ENCODE results near the gene ARHGEF19. TPM values are rescaled to one million over a fixed set of nuclear protein-coding genes. Genes with fewer than 3 reads are reported as not detected.

The ARHGEF19 gene
- total RNA-seq (15.9 and 21.0 TPM in 2 replicates), polyA plus RNA-seq (24.7 and 24.8 TPM in 2 replicates)

- peak within 1 kb of the TSS; percentile 74 for H3K4me2 ChIP-seq
- H3K27ac ChIP-seq, result no peak within 1 kb of the TSS
Measured at GRCh38 chr1:16212251-16212961, at the start of gene ARHGEF19. Gene ARHGEF19, minus strand, starts transcription at chr1:16212652. Its CDS starts 3,598 bp downstream, at chr1:16209054.

DNA sequence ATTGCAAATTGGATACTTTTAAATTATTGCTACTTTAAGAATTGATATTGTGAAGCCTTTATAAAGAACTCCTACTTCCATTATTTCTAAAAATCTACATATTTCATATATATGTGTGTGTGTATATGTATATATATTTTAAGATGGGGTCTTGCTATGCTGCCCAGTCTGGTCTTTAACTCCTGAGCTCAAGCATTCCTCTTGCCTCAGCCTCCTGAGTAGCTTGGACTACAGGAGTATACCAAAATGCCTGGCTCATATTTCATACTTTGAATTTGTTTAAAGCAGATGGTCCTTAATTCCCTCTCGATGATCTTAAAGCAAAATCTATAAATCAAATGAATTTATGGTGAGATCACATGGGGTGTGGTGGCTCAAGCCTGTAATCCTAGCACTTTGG, 49.6 kb upstream of the ARHGEF19 start:
- H3K4me3 ChIP-seq, result no peak overlapping the region
- WGBS (ENCODE audit: low lambda C conversion rate, missing lambda C conversion rate), result 89% methylated on average over 1 of the region's 1 CpG
- H3K9me3 ChIP-seq (ENCODE audit: low read depth), result no peaks in the 10 kb centered on the region
- H3K9me2 ChIP-seq (replicated peaks; ENCODE audit: insufficient read depth), result no peaks in the 10 kb centered on the region
- H3K4me1 ChIP-seq (ENCODE audit: insufficient read depth), result no peaks in the 10 kb centered on the region
- H3K36me3 ChIP-seq (replicated peaks; ENCODE audit: insufficient read depth, low read depth), result no peaks in the 10 kb centered on the region
- no peaks in the 10 kb centered on the region for H3K27me3 ChIP-seq
- DNase-seq (ENCODE audit: low spot score), result no peak
- TF ChIP-seq EZH2phosphoT487 (IDR thresholded peaks at IDR 0.05; ENCODE audit: low read depth, severe bottlenecking, unreplicated experiment) (no peak), EZH2 (IDR thresholded peaks at IDR 0.05; ENCODE audit: borderline replicate concordance) (no peak)
- TF ChIP-seq, protein P1, sequence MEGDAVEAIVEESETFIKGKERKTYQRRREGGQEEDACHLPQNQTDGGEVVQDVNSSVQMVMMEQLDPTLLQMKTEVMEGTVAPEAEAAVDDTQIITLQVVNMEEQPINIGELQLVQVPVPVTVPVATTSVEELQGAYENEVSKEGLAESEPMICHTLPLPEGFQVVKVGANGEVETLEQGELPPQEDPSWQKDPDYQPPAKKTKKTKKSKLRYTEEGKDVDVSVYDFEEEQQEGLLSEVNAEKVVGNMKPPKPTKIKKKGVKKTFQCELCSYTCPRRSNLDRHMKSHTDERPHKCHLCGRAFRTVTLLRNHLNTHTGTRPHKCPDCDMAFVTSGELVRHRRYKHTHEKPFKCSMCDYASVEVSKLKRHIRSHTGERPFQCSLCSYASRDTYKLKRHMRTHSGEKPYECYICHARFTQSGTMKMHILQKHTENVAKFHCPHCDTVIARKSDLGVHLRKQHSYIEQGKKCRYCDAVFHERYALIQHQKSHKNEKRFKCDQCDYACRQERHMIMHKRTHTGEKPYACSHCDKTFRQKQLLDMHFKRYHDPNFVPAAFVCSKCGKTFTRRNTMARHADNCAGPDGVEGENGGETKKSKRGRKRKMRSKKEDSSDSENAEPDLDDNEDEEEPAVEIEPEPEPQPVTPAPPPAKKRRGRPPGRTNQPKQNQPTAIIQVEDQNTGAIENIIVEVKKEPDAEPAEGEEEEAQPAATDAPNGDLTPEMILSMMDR (IDR thresholded peaks at IDR 0.05; ENCODE audit: poor library complexity), result no peak
- H3K79me2 ChIP-seq, result peaks cover 48% of the 10 kb centered on the region
- H3K27ac ChIP-seq, result no peak overlapping the region
- no peak overlapping the region for H2AFZ ChIP-seq
- H3K4me2 ChIP-seq, result no peak overlapping the region
- no peaks in the 10 kb centered on the region for H4K20me1 ChIP-seq (ENCODE audit: insufficient read depth, poor library complexity, severe bottlenecking)

More at GRCh38 chr1:16212251-16212961, at the start of gene ARHGEF19:
- H4K20me1 ChIP-seq (ENCODE audit: insufficient read depth, poor library complexity, severe bottlenecking), result no peaks in the 10 kb centered on the region
- no peaks in the 10 kb centered on the region for H3K9me3 ChIP-seq (ENCODE audit: low read depth)
- peaks cover 32% of the 10 kb centered on the region for H3K4me1 ChIP-seq (ENCODE audit: insufficient read depth)
- TF ChIP-seq, protein P1 (IDR thresholded peaks at IDR 0.05; ENCODE audit: poor library complexity), result no peak
- TF ChIP-seq EZH2phosphoT487 (IDR thresholded peaks at IDR 0.05; ENCODE audit: low read depth, severe bottlenecking, unreplicated experiment), result no peak
- TF ChIP-seq EZH2 (IDR thresholded peaks at IDR 0.05; ENCODE audit: borderline replicate concordance), result no peak
- no peak within 1 kb of the TSS for H3K4me3 ChIP-seq
- DNase-seq (ENCODE audit: low spot score), result peak; percentile 66
- H3K9me2 ChIP-seq (replicated peaks; ENCODE audit: insufficient read depth), result no peaks in the 10 kb centered on the region
- no peaks in the 10 kb centered on the region for H3K36me3 ChIP-seq (replicated peaks; ENCODE audit: insufficient read depth, low read depth)
- peak within 1 kb of the TSS; percentile 31 for H2AFZ ChIP-seq
- WGBS (ENCODE audit: low lambda C conversion rate, missing lambda C conversion rate), result 34% methylated on average over 14 of the region's 14 CpGs
- peaks cover 18% of the 10 kb centered on the region for H3K79me2 ChIP-seq
- H3K27me3 ChIP-seq, result no peaks in the 10 kb centered on the region

DNA sequence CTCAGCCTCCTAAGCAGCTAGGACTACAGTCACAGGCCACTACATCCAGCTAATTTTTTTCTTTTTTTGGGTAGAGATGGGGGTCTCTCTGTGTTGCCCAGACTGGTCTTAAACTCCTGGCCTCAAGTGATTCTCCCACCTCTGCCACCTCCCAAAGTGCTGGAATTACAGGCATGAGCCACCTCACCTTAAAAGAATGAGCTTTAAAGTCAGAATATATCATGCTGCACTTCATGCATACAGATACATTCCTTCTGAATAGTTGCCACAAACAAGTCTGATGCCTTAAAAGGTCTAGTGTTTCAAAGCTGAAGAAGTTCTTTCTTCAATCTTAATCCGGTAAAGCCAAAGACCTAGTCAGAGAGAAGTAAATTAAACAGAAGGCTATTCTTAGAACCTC, 48.4 kb upstream of the ARHGEF19 start:
- H3K4me1 ChIP-seq (ENCODE audit: insufficient read depth), result no peaks in the 10 kb centered on the region
- H3K4me3 ChIP-seq, result no peak overlapping the region
- no peaks in the 10 kb centered on the region for H3K27me3 ChIP-seq
- peak overlapping the region; percentile 24 for H3K27ac ChIP-seq
- no peaks in the 10 kb centered on the region for H4K20me1 ChIP-seq (ENCODE audit: insufficient read depth, poor library complexity, severe bottlenecking)
- peaks cover 48% of the 10 kb centered on the region for H3K79me2 ChIP-seq
- H2AFZ ChIP-seq, result no peak overlapping the region
- H3K36me3 ChIP-seq (replicated peaks; ENCODE audit: insufficient read depth, low read depth), result no peaks in the 10 kb centered on the region
- no peak for DNase-seq (ENCODE audit: low spot score)
- TF ChIP-seq EZH2 (IDR thresholded peaks at IDR 0.05; ENCODE audit: borderline replicate concordance) (no peak), EZH2phosphoT487 (IDR thresholded peaks at IDR 0.05; ENCODE audit: low read depth, severe bottlenecking, unreplicated experiment) (no peak)
- TF ChIP-seq, protein P1 (IDR thresholded peaks at IDR 0.05; ENCODE audit: poor library complexity), result no peak
- no peaks in the 10 kb centered on the region for H3K9me3 ChIP-seq (ENCODE audit: low read depth)
- no peaks in the 10 kb centered on the region for H3K9me2 ChIP-seq (replicated peaks; ENCODE audit: insufficient read depth)
- 89% methylated on average over 1 of the region's 1 CpG for WGBS (ENCODE audit: low lambda C conversion rate, missing lambda C conversion rate)
- no peak overlapping the region for H3K4me2 ChIP-seq
